GM19438 (cell line): ENCODE measurements around the gene LHPP.
A peak's percentile ranks its signal among the peaks of the same experiment; 100 is the strongest.

Source experiments
- ATAC-seq: cut with Tn5 transposase; IDR thresholded peaks from one replicate; pipeline ENCODE4 v1.9.1; 2021; ENCODE audit warnings: low read depth; ENCODE audit not compliant: unreplicated experiment

The LHPP gene

DNA sequence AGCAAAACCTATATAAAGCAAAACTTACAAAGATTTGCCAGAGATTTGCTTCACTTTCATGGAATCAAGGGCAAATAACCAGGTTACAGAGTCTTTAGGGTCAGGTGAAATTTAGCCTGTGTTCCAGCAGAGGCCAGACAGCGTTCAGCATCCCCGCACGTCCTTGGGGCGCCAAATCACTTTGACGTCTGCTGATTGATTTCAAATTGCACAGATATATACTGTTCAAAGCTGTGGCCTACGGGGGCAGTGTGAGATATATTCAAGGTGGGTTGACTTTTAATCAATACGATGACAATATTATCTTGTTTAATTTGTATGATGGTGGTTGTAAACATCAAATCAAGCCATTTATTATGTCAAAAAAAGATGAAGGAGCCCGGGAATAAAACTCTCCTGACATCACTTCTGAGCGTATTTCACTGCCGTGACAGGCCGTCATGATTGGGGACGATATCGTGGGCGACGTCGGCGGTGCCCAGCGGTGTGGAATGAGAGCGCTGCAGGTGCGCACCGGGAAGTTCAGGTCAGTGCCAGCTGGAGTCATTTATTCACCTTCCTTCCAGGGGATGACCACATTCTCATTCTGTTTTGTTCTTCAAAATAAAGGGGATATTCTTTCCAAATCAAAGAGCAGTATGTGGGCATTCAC lies 55.2 kb downstream of the LHPP start:
- ATAC-seq: no peak

DNA sequence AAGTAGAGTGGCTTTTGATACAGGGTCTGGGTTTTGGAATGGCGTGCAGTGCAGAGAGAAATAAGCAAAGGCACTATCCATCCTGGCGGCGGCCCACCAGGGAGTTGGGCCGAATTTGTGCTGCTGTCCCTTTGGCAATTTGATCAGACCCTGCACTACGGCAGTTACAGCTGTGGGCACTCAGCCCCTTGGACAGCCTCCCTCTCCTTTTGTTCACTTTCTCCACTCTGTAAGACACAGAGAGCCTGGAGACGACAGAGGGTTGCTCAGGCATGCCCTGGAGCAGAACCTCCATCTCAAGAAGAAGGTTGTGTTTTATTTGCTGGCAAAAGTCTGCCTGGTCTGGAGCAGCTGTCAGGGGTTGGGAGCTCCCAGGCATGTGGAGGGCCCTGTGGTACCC lies 55.8 kb downstream of the LHPP start:
- no peak for ATAC-seq

DNA sequence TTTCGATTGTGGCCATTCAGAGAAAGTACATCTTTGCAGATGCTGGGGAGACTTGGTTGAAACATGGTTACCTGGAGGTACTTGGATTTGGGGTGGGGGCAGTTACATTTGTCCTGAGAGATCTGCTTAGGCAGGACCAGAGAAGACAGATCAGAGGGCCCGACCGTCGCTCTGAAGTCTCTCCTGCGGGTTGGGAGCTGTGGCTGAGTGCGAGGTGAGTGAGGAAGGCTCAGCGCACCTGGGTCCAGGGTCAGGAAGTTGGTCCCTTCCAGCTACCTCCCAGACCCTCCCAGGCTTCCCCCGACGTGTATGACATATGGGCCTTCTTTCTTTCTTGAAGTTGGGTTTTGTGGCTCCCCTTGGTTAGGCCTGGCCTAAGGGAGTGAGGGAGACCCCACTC lies 56.3 kb downstream of the LHPP start:
- ATAC-seq: no peak

DNA sequence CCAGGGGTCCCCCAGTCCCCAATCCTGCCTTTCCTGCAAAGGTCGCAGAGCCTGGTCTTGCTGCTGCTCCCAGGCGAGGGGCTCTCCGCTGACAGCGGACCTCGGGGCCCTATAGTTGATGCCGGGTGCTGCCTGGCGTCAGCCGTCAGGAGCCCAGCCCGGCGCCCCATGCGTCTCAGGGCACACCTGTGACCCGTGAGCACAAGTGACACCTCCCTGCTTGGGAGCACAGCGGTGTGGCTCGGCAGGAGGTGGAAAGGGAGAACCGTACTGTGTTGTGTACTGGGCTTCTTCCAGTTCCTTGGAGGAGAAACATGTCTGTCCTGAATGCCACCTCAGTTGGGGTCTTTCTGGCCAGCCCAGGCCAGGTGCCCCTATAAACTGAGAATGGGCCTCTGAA lies 56.7 kb downstream of the LHPP start:
- ATAC-seq: no peak

DNA sequence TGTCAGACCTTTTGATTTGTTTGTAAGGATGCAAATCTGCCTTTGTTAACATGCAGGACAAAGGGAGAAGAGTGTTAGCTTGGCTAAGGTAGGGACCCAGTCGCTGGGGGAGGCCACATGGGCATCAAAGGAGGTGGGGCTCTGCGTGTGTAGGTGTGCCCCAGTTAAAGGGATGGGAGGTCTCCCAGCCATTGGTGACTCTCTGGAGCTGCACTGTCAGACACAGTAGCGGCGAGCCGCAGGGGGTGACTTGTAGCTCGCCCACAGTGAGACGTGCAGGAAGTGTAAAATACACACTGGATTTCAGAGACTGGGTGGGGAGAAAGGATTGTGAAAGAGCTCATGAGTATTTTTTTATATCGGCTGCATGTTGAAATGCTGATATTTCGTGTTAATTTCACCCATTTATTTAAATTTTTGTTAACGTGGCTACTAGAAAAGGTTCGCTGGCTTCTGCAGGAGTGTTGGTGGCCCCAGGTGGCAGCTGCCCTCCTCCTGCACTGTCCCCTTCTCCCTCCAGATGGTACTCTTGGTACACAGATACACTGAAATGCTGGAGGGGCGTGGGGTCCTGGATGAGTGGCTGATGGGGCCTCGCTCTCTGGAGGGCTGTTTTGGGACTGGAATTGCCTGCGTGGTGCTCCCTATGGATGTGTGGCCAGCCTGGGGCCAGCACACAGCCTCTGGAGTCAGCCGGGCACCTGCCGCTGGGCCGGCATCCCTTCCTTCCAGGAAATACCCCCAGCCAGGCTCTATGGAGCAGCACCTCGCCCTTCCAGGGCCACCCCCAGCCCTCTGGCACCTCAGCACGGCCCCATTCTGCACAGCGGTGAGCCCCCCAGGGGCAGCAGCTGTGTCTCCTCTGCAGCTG lies 59.2 kb downstream of the LHPP start:
- no peak for ATAC-seq

DNA sequence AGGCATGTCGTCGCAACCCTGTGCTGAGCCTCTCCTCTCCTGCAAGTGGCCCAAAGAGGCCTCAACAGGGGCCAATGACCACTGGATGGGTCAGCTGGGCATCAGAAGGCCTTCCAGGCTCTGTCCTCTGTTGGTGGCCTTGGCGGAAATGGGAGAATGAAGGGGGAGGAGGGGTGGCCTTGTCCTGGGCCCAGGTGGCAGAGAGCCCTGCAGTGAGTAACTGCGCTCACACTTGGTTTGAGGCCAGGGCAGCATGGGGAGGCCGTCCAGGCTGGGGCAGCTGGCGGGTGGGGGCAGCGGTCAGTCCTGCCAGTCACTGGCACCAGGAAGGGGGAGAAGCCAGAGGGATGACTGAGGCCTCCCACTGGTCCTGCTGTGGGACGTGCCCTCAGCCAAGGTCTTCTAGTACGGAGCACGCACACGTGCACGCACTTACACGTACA lies 59.8 kb downstream of the LHPP start:
- no peak for ATAC-seq

DNA sequence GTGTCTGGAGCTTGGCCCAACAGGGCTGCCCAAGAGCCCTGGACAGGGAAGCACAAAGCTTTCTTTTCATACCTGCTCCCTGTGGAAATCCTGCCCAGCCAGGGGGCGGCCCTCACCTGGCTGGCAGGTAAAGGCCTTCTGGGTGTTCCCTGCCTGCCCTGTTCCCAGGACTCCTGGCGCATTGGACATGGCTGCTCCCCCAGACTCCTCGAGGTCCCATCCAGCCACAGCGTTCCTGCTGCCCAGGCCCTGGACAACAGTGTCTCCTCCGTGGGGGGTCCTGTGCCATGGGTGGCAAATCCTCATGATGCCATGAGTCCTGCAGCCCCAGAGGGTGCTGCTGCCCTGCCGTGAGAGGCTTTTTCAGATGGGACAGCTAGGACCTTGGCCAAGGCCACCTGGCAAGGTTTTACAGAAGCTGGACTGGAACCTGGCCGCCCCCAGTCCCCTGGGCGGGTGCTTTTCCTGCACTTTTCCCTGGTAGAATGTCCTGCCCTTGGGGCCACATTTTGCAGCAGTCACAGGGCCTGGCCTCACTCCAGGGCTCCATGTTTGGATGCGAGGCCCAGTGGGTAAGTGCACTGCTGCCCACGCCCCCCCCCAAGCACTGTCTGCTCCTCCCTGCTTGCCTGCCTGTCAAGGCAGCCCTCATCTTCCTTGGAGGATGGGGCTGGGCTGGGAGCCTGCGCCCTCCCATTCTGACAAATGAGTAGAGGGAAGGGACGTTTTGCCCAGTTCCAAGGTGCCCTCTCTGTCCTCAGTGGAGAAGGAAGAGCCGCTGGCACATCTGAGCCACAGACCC lies 60.7 kb downstream of the LHPP start:
- ATAC-seq: no peak

DNA sequence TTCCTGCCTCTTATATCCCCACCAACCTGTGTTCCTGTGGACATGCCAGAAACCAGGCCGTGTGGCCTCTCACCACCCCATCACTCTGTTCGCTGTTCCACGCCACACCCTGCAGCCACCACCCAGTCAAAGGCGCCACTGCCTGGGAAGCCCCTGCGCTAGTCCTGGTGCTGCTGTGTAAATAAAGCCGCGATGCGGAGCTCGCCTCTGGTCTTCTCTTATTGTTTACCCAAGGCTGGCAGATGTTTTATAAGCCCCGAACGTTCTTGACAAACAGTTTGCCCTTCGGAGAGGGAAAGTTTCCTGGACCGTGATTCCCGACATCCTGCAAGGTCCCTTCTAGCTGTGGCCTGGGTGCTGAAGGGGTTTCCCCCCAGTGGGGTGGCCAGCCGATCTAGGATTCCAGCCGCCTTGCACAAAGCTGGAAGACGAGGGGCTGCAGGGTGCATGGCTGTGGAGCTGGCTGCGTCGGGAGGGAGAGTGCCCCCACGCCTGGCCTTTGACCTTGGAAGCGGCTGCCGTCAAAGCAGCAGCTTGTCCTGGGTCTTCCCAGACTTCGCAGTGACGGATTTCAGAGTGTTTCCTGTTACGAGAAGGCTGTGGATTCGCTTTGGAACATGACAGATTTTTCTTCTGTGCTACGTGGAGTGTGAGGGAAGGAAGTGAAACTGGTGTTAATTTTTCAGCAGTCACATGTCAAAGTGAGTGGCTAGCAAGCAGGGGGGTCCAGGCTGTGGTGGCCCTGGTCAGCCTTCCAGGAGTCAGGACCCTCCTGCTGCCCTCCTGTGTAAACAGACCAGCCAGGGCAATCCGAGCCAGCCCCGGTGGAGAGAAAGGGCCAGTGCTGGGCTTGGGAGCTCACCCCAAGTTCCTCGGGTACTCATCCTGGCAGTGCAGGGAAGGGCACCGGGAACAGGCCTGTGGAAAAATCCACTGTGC lies 61.6 kb downstream of the LHPP start:
- ATAC-seq: no peak

DNA sequence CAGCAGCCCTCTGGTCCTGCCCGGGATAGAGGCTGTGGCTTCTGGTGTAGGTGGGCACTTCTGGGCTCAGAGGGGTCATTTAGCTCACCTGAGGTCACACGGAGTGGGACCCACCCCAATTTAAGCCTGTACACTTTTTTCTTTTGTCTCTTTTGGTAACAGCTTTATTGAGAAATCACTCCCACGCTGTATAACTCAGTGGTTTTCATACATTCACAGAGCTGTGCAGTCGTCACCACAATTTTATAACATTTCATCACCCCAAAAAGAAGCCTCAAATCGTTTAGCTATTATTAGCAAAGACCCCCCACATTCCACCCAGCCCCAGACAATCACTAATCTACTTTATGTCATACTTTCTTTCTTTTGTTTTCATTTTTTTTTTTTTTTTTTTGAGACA lies 62.3 kb downstream of the LHPP start:
- no peak for ATAC-seq

DNA sequence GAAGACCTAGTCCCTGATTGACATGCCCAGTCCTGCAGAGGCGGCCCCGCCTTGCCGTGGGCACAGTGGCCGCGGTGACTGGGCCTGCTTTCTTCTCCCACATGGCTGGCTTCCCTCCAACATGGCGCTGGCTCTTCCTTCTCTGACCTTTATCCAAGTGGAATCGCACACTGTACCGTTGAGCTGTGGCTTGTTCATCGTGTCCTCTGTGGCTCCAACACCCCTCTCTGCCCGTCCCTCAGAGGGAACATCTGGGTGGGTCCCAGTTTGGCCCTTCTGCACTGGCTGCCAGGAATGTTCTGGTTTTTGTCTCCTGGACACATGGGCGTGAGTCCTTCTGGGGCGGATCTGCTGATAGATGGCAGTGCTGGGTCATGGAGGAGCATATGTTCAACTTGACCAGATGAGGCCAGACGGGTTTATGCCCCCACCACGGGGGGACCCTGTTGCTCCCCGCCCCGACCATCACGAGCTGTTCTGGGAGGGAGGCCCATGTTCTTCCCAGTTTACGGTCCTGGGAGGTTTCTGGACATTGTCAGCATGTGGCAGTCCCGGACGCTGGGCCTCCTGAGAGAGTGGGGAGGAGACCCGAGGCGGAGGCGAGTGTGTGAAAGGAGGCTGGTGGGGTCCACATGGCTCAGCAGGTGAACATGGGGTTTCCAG lies 63.5 kb downstream of the LHPP start:
- ATAC-seq: no peak

DNA sequence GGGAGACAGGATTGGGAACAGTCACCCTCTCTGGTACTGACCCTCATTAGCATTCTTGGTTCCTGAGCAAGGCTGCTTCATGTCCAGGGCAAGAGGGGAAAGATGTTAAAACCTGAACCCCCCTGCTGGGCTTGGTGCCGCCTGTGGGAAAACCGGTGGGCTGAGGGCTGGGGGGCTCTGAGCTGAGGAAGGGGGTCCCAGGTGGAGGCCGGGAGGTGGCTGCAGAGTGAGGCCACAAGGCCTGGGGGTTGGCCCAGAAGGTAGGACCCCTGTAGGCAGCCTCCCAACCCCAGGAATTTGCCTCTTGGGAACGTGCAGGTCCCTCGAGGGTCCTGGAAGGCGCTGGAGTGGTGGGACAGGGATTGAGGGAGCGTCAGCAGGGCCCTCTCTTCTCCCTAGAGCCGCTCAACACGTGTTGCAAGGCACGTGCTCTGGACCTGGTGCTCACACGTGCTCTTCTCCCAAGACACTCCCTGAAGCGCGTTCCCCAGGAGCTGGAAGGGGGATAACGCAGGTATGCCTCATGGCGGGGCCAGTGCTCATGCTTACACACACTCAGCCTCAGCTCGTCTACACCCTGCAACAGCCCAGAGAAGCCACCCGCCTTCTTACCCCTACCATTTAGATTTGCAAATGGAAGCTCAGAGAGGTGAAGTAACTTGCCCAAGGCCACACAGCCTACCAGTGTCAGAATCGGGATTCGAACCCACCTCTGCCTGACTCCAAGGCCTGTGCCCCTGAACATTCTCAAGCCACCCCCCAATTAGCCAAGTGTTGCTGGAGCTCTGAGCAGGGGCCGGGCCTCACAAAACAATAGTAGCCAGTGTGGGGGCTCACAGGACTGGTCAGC lies 64.4 kb downstream of the LHPP start:
- no peak for ATAC-seq

DNA sequence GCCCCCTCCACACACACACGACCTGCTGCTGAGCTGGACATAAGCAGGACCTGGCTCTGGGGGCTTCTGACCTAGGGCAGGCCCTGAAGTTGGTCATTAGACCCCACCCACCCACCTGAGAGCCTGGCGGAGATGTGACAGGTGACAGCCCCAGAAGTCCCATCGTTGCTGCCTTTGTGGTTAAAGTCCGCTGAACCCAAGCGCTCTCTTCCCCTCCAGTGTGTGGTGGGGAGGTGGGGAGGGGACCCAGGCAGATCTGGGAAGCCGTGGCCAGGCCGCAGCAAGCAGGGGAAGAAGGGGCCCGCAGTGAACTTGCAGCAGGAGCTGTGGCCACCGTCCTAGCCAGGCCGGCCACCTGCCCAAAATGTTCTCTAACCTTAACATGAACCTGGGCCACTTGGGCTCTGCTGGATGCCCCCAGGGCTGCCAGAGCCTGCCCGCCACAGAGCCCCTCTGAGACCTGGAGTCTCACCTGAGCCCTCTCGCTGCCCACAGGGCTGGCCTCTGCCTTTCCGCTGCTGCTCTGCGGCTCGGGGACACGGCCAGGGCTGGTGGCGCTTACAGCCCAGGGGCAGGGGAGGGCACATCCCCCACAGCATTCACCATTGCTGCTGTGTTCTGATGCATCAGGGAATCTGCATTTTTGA lies 65.1 kb downstream of the LHPP start:
- no peak for ATAC-seq

DNA sequence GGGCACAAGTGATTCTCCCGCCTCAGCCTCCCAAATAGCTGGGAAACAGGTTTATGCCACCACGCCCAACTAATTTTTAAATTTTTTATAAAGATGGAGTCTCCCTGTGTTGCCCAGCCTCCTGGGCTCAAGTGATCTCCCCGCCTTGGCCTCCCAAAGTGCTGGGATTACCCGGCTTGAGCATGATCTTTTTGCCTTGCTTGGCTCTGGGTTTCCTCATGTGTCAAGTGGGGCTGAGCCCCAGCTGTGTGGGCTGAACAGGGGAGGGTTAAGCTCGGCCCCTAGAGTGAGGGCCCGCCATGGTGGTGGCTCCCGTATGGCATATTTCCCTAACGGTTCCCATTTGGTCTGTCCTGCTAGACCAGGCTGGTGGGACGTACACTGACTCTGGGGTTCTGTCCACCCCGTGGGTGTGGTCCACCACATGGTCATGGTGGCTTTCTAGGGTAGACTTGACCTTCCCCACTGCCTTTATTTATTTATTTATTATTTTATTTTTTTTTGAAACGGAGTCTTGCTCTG lies 66.3 kb downstream of the LHPP start:
- no peak for ATAC-seq

DNA sequence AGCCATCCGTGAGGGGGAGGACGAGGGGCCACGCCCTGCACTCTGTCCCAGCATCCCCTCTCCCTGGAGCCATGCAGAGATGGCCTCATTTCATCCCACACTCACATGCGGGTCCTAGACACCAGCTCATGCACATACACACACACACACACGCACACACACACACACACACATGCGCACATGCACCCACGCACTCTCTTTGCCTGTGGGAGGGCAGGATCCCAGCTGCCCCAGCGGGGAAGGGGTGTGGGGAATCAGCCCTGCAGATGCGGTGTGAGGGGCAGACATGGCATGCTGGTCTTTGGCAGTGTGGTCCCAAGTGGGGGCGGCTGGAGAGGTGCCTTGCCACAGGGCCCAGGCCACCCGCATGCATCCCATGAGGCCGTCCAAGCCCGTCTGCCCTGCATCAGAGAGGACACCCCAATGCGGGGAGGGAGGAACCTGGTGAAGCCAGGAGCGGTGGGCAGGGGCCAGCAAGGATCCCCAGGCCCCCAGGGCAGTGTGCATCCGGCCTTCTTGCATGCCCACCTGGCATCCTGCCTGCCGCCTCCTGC lies 68.1 kb downstream of the LHPP start:
- no peak for ATAC-seq

DNA sequence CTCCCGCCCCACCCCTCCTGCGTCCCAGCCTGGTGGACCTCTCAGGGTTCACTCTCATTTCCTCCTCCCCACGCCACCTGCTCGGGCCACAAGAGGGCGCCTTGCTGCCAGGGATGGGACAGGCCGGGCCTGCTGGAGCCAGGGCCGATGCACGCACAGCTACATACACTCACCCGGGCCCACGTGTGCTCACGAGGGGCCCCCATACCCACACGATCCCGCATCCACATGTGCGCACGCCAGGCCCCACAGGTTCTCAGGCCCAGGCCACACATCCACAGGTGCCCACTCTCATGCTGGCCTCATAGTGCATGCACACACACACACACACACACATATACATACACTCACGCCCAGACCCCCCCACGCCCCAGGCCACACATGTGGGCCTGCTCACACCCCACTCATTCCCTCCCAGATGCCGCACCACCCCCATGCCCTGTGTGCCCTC lies 68.6 kb downstream of the LHPP start:
- peak; percentile 94 for ATAC-seq

DNA sequence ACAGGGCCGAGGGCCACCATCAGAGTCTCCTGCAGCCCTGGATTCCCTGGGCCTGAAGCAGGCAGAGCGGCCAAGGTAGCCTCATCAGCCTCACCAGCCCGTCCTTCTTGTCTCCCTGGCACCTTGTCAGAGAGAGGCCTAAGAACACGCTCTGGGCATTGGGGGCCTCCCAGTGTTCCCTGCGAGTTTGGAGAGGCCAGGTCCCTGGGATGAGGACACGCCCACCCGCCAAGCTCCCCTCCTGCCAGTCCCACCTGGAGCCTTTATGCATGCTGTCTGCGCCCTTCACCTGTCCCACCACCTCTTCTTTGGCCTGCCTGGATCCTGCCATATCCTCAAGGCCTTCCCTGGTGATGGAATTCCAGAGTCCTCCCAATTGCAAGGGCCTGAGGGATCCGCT lies 69.2 kb downstream of the LHPP start:
- ATAC-seq: no peak

DNA sequence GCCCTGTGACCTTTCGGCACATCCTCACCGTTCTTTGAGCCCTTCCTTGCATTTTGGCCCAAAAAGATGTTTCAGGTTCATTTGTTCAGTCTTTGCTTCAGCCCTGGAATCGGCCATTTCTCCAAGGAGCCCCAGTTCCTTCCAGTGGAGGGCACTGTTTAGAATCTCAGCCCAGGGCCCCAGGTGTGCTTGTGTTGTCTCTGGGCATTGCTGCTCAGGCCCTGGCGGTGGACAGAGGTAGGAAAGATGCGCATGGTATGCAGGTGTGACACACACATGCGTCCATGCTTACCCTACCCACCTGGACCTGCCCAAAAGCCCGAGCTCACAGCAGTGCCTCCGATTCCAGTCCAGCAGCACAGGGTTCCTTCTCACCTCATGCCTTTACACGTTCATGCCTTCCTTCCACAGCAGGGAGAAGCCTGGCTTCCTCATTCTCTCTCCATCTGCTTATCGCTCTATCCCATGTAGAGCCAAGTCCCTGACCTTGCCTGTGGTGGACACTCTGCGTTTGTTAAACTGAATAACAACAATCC lies 70.6 kb downstream of the LHPP start:
- no peak for ATAC-seq
